Natural killer cell (primary cell): Measurements from ENCODE around the gene EXOC4. TPM values are rescaled to one million over a fixed set of nuclear protein-coding genes. Genes with fewer than 3 reads are reported as not detected.
A peak's percentile ranks its signal among the peaks of the same experiment; 100 is the strongest.

Experiments
- ATAC-seq, 3 donors: fragments of 150-1000 bp in 2 of 3; fragments of 200-7000 bp in 1 of 3; cut with Tn5 transposase; 1 replicate in 1 of 3; 2 replicates in 2 of 3; pipeline ENCODE4 v1.10.0; 2021; ENCODE audit warnings: mild to moderate bottlenecking in 2 of 3, moderate library complexity in 2 of 3
- DNase-seq, 2 donors: peaks; one replicate each; pipeline versions ENCODE4 v3.0.0 to v3.0.0-alpha.2; 2013 to 2021; ENCODE audit warnings: mixed read lengths in 1 of 2
- H3K27ac ChIP-seq: one replicate; pipeline ENCODE4 v1.5.1; 2013; ENCODE audit warnings: mild to moderate bottlenecking, low read length
- H3K27me3 ChIP-seq: one replicate; pipeline ENCODE4 v1.6.1; 2013; ENCODE audit warnings: low read length; ENCODE audit not compliant: control insufficient read depth, insufficient read depth
- H3K36me3 ChIP-seq: one replicate; pipeline ENCODE4 v1.6.1; 2013; ENCODE audit warnings: low read length; ENCODE audit not compliant: control insufficient read depth, insufficient read depth
- H3K4me1 ChIP-seq: one replicate; pipeline ENCODE4 v1.6.1; 2013; ENCODE audit warnings: low read length; ENCODE audit not compliant: control insufficient read depth, insufficient read depth
- H3K4me3 ChIP-seq: one replicate; pipeline ENCODE4 v1.5.1; 2013; ENCODE audit warnings: low read length
- H3K9me3 ChIP-seq: one replicate; pipeline ENCODE4 v1.6.1; 2013; ENCODE audit warnings: low read length; ENCODE audit not compliant: control insufficient read depth, insufficient read depth
- H3K27ac Mint-ChIP-seq, 2 donors: one replicate each; pipeline ENCODE4 v1.8.0; 2022; ENCODE audit warnings: mild to moderate bottlenecking in 2 of 2, mixed read lengths in 2 of 2, moderate library complexity in 1 of 2
- H3K27me3 Mint-ChIP-seq, 2 donors: one replicate each; pipeline ENCODE4 v1.8.0; 2022; ENCODE audit warnings: low read depth in 2 of 2, mixed read lengths in 2 of 2
- H3K36me3 Mint-ChIP-seq: one replicate; pipeline ENCODE4 v1.8.0; 2022; ENCODE audit warnings: mixed read lengths
- H3K4me1 Mint-ChIP-seq, 2 donors: one replicate each; pipeline ENCODE4 v1.8.0; 2022; ENCODE audit warnings: mixed read lengths in 2 of 2
- H3K4me3 Mint-ChIP-seq: one replicate; pipeline ENCODE4 v1.8.0; 2022; ENCODE audit warnings: mild to moderate bottlenecking, moderate library complexity, mixed read lengths
- H3K9me3 Mint-ChIP-seq, 2 donors: one replicate each; pipeline ENCODE4 v1.8.0; 2022; ENCODE audit warnings: mixed read lengths in 2 of 2
- WGBS: methylation state at CpG from one replicate; pipeline ENCODE4 v1.1.7; 2013; ENCODE audit warnings: missing lambda C conversion rate; ENCODE audit not compliant: insufficient coverage; 5-methylcytosine and 5-hydroxymethylcytosine counted together
- intact Hi-C: fragments of 100-400 bp; cut with micrococcal nuclease; formaldehyde crosslinking; loops from one replicate; pipeline ENCODE4 v1.14.2; 2022
- total RNA-seq, 4 donors: library from RNA; stranded (reverse); fragments of 120-200 nt in 1 of 4; gene quantifications; one replicate each; pipeline versions ENCODE4 v1.2.3 to v1.2.4, GENCODE V29; 2013 to 2022
- TF ChIP-seq, protein P1 (sequence below): fragments of 200-600 bp; IDR thresholded peaks from one replicate; pipeline ENCODE4 v1.8.0; 2022; ENCODE audit warnings: antibody characterized with exemption

Gene EXOC4
- total RNA-seq, 3 donors from 2014 or later (not counting 1 experiment from before 2014, with no cell fraction given) = 105 to 148 (median 123) TPM

DNA sequence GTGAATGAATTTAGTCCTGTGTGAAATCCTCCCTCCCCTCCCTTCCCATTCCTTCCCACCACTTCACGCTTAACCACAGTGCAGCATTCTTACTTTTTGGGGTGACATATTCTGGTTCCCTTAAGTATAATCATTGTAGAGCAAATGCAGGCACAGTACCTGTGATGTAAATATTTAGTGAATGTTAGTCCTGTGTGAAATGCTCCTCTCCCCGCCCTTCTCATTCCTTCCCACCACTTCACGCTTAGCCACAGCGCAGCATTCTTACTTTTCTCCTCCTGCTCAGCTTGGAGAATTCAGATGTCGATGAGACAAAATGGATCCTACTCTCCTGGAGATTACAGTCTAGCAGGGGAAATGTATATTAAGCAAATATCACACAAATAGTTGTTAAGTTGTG is 258.8 kb downstream of the EXOC4 start:
- Mint-ChIP-seq H3K4me1 (peaks cover 17 to 20% of the 10 kb centered on the region in 2 donors), H3K27me3 (no peaks in the 10 kb centered on the region), H3K36me3 (no peaks in the 10 kb centered on the region), H3K9me3 (peaks cover 0 to 3% of the 10 kb centered on the region in 2 donors), H3K27ac (no peak overlapping the region), H3K4me3 (no peak overlapping the region)
- H3K4me3 ChIP-seq = no peak overlapping the region
- H3K4me1 ChIP-seq = no peaks in the 10 kb centered on the region
- H3K9me3 ChIP-seq = no peaks in the 10 kb centered on the region
- ATAC-seq (no peak), DNase-seq (no peak)
- intact Hi-C loops = no loop called here
- H3K27me3 ChIP-seq = no peaks in the 10 kb centered on the region
- H3K27ac ChIP-seq = no peak overlapping the region
- H3K36me3 ChIP-seq = no peaks in the 10 kb centered on the region
- TF ChIP-seq, protein P1, sequence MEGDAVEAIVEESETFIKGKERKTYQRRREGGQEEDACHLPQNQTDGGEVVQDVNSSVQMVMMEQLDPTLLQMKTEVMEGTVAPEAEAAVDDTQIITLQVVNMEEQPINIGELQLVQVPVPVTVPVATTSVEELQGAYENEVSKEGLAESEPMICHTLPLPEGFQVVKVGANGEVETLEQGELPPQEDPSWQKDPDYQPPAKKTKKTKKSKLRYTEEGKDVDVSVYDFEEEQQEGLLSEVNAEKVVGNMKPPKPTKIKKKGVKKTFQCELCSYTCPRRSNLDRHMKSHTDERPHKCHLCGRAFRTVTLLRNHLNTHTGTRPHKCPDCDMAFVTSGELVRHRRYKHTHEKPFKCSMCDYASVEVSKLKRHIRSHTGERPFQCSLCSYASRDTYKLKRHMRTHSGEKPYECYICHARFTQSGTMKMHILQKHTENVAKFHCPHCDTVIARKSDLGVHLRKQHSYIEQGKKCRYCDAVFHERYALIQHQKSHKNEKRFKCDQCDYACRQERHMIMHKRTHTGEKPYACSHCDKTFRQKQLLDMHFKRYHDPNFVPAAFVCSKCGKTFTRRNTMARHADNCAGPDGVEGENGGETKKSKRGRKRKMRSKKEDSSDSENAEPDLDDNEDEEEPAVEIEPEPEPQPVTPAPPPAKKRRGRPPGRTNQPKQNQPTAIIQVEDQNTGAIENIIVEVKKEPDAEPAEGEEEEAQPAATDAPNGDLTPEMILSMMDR = no peak
- WGBS = no CpG with 5 or more reads among the region's 5 CpGs

DNA sequence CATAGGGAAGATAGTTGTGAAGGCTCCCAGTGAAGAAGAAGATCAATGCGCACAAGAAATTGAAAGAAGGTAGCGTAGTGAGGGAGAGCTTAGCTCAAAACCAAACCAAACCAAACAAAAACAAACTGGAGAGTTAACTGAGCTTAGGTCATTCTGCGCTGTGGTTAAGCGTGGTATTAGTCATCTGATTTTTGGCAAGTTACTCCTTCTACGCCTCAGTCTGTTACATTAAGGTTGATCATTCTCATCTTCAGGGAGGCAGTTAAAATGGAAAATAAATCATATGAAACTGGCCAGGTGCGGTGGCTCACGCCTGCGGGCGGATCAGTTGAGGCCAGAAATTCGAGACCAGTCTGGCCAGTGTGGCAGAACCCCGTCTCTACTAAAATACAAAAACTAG is 259.7 kb downstream of the EXOC4 start:
- Histone ChIP-seq H3K36me3 (no peaks in the 10 kb centered on the region), H3K27me3 (no peaks in the 10 kb centered on the region), H3K9me3 (no peaks in the 10 kb centered on the region), H3K27ac (no peak overlapping the region), H3K4me3 (no peak overlapping the region), H3K4me1 (no peaks in the 10 kb centered on the region)
- peaks cover 17 to 20% of the 10 kb centered on the region in 2 donors for H3K4me1 Mint-ChIP-seq
- no peak for ATAC-seq
- DNase-seq = peak in 1 of 2 donors; percentile 5
- no peaks in the 10 kb centered on the region for H3K36me3 Mint-ChIP-seq
- no peak overlapping the region for H3K4me3 Mint-ChIP-seq
- 96% methylated on average over 11 of the region's 11 CpGs for WGBS
- TF ChIP-seq, protein P1 = no peak
- intact Hi-C loops = no loop called here
- H3K27me3 Mint-ChIP-seq = no peaks in the 10 kb centered on the region
- no peak overlapping the region for H3K27ac Mint-ChIP-seq
- peaks cover 0 to 3% of the 10 kb centered on the region in 2 donors for H3K9me3 Mint-ChIP-seq

DNA sequence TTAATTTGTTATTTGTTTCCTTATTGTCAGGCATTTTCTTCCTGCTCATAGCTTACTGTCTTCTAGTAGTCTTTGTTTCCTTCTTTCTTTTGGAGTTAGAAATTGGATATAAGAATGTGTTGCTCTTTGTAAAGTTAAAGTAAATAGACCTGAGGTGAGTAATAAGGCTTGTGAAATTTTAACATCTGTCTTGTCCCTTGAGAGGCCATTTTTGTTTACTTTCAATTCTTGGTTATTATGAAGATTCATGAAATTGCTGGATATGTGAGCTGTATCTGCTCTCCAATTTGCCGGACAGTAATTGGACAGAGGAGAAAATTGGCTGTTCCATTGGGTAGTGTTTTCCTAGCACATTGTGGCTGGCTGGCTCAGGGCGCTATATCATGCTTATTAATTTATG is 260.7 kb downstream of the EXOC4 start:
- no peaks in the 10 kb centered on the region for H3K36me3 ChIP-seq

DNA sequence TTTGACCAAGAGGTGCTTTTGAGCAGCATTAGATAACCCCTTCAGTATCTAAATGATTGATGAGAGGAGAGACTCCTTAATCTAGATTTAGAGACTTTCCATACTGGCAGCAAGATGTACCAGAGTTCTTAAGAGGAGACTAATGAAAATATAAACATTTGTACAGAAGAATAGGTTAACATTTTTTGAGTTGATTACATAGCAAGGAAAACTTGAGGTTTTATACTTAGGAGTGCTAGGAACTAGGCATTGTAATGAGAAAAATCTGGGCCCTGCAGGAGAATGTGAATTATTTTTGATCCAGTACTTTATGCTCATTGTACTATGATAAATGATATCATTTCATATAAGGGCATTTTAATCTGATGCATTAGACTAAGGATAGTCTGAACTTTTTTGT is 261.7 kb downstream of the EXOC4 start:
- Mint-ChIP-seq H3K4me1 (peaks cover 11 to 15% of the 10 kb centered on the region in 2 donors), H3K27me3 (no peaks in the 10 kb centered on the region), H3K4me3 (no peak overlapping the region), H3K36me3 (no peaks in the 10 kb centered on the region), H3K9me3 (peaks cover 0 to 3% of the 10 kb centered on the region in 2 donors), H3K27ac (no peak overlapping the region)
- no peak for DNase-seq
- TF ChIP-seq, protein P1 = no peak
- Histone ChIP-seq H3K27ac (no peak overlapping the region), H3K4me3 (no peak overlapping the region), H3K36me3 (no peaks in the 10 kb centered on the region), H3K9me3 (no peaks in the 10 kb centered on the region), H3K4me1 (no peaks in the 10 kb centered on the region), H3K27me3 (no peaks in the 10 kb centered on the region)
- no peak for ATAC-seq
- intact Hi-C loops = no loop called here

More for the DNA sequence above, 260.7 kb downstream of the EXOC4 start:
- Mint-ChIP-seq H3K4me3 (no peak overlapping the region), H3K27ac (no peak overlapping the region), H3K27me3 (no peaks in the 10 kb centered on the region), H3K36me3 (no peaks in the 10 kb centered on the region), H3K9me3 (peaks cover 0 to 3% of the 10 kb centered on the region in 2 donors), H3K4me1 (peaks cover 12 to 16% of the 10 kb centered on the region in 2 donors)
- 100% methylated on average over 2 of the region's 2 CpGs for WGBS
- Histone ChIP-seq H3K9me3 (no peaks in the 10 kb centered on the region), H3K27ac (no peak overlapping the region), H3K27me3 (no peaks in the 10 kb centered on the region), H3K4me1 (no peaks in the 10 kb centered on the region), H3K4me3 (no peak overlapping the region)
- DNase-seq = no peak
- intact Hi-C loops = no loop called here
- ATAC-seq = no peak
- TF ChIP-seq, protein P1 = no peak
